GM21423 (cell line): ENCODE data around the gene NCDN.
"Not testable (repeated sequence)": the region's sequence is repeated elsewhere in the genome, so short reads cannot be mapped to it uniquely, and the experiment has no call there.

Source experiments
- ATAC-seq: cut with Tn5 transposase; IDR thresholded peaks from one replicate; pipeline ENCODE4 v1.9.1; 2021; ENCODE audit warnings: mild to moderate bottlenecking, moderate library complexity; ENCODE audit not compliant: unreplicated experiment

Gene NCDN

GRCh38 chr1:35568975-35569395, 11.4 kb downstream of the NCDN start:
- no peak for ATAC-seq

- no peak for ATAC-seq
Observed at GRCh38 chr1:35569936-35570335, 12.3 kb downstream of the NCDN start.

GRCh38 chr1:35570589-35571137, 13.1 kb downstream of the NCDN start:
- no peak for ATAC-seq

- ATAC-seq, result no peak
Observed at GRCh38 chr1:35571263-35571662, 13.7 kb downstream of the NCDN start.

- no peak for ATAC-seq
Observed at GRCh38 chr1:35572296-35572695, 14.7 kb downstream of the NCDN start.

- ATAC-seq, result no peak
Observed at GRCh38 chr1:35573198-35574124, 15.9 kb downstream of the NCDN start, which contains the start of gene TFAP2E. Gene TFAP2E, plus strand, starts transcription at chr1:35573314. Its CDS starts 264 bp downstream, at chr1:35573578.

GRCh38 chr1:35574125-35574654, 16.6 kb downstream of the NCDN start:
- ATAC-seq, result no peak

GRCh38 chr1:35574655-35575415, 17.2 kb downstream of the NCDN start:
- ATAC-seq, result no peak

GRCh38 chr1:35575416-35575958, 17.9 kb downstream of the NCDN start:
- no peak for ATAC-seq

- no peak for ATAC-seq
Observed at GRCh38 chr1:35576061-35576765, 18.6 kb downstream of the NCDN start.

GRCh38 chr1:35576766-35577070, 19.1 kb downstream of the NCDN start:
- ATAC-seq, result not testable (repeated sequence)

GRCh38 chr1:35577071-35577998, 19.7 kb downstream of the NCDN start:
- ATAC-seq, result peak; percentile 73

GRCh38 chr1:35580949-35581388, 23.4 kb downstream of the NCDN start:
- no peak for ATAC-seq

GRCh38 chr1:35581621-35582020, 24.0 kb downstream of the NCDN start:
- not testable (repeated sequence) for ATAC-seq

GRCh38 chr1:35585281-35585680, 27.7 kb downstream of the NCDN start:
- ATAC-seq, result no peak

GRCh38 chr1:35585805-35586204, 28.2 kb downstream of the NCDN start:
- not testable (repeated sequence) for ATAC-seq

- ATAC-seq, result no peak
Observed at GRCh38 chr1:35586808-35587207, 29.2 kb downstream of the NCDN start.

- ATAC-seq, result no peak
Observed at GRCh38 chr1:35587736-35588135, 30.1 kb downstream of the NCDN start.

- no peak for ATAC-seq
Observed at GRCh38 chr1:35588197-35588910, 30.8 kb downstream of the NCDN start.
